ENCODE data around the gene SH2D1B.

The SH2D1B gene

GRCh38 chr1:162397943-162398560 lies 13.9 kb downstream of the SH2D1B start:
- FAIRE-seq: no peak

- FAIRE-seq: no peak
Measured at GRCh38 chr1:162397039-162397448, 14.9 kb downstream of the SH2D1B start.

GRCh38 chr1:162396201-162396906 lies 15.6 kb downstream of the SH2D1B start:
- FAIRE-seq: no peak

- no peak for FAIRE-seq
Measured at GRCh38 chr1:162391790-162392563, 20.0 kb downstream of the SH2D1B start.

GRCh38 chr1:162390396-162391185 lies 21.3 kb downstream of the SH2D1B start:
- FAIRE-seq: no peak

GRCh38 chr1:162389971-162390370 lies 22.0 kb downstream of the SH2D1B start:
- no peak for FAIRE-seq

DNA sequence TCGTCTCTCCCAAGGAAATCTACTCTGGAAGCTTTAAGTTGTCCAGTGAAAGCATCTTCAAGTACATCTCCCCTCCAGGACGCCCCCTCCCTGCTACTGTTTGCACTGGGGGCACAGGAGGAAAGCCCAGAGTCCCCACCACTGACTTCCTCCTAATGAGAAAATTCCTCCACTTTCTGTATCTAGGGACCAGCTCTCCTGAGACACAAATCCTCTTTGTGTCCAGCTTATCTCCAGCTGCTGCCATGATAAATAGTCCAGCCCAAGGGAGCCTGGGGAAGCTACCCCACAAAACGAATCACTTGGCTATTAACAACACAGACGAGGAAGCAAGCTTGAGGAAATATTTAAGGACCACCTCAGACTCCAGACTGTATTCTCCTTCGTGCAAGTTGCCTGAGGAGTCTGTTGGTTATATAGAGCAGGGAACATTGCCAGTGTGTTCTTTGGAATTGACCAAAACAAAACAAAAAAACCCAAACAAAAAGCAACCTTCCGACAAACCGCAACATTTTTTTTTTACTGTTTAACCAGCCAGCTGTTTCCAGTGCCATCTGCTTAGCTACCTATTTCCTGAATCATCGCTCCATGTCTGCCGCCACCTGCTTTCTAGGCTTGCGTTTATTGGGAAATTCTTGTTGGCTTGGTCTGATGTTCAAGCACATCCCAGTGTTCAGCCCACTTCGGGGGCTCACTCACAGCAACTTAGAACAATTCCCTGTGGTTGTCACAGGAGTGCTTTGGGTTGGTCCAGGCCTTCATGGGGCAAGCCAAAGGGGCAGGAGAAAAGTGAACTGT lies 22.7 kb downstream of the SH2D1B start:
- no peak for FAIRE-seq

DNA sequence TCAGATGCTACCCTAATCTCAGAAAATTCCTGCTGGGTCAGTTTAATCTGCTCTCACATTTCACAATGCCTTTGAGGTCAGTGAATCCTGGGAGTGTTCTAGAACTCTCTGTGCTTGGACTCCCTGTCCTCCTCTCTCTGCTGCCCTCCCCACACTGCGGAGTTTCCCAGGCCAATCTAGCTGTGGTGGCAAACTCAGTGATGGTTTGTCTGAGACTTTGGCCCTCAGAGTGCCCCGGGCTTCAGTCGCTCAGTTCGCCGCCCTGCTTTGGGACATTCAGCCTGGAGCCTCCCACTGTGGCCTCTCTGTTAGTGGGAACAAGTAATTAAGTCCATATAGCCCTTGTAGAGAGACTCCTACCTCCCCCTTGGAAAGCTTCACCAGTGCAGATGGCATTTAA lies 23.3 kb downstream of the SH2D1B start:
- FAIRE-seq: no peak

DNA sequence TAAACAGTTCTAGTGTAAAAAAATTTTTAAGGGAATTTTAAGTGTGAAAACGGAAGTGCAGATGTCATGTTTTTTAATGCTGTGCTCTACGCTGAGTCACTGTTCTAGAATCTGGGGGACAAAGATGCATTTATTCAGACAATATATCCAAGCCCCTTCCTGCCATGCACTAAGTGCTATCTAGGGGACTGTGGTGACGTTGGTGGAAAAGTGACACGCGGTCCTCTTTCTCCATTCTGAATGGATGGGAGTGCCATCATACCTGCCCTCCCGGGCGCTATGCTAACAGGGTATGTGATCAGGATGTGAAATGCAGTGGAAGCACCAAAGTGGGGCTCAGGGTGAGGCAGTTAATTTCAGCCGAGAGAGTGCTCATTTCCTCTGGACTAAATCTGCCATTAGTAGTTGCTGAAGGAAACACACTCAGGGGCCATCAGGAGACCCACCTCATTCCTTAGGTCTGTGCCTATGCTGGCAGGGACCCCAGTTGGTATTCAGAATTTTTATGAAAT lies 23.8 kb downstream of the SH2D1B start:
- FAIRE-seq: no peak

GRCh38 chr1:162387226-162388082 lies 24.5 kb downstream of the SH2D1B start:
- FAIRE-seq: no peak

- FAIRE-seq: no peak
Measured at GRCh38 chr1:162386292-162387225, 25.4 kb downstream of the SH2D1B start.

DNA sequence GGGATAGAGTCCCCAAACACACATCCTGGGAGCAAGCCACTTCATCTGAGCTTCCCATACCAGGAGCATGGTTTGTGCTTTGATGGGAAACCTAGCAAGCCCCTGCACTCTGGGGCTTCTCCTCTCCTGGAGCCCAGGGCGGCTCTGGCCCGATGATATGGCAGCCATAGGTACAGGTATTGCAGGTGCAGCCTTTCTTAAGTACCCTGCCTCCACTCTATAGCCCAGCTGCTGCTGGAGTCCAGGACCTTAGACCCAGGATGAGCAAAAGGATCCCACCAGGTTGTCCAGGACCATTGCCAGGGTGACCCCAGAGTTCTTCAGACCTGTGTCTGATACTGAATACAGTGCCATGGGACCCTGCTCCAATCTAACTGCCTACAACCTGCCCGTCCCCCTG lies 26.2 kb downstream of the SH2D1B start:
- no peak for FAIRE-seq

DNA sequence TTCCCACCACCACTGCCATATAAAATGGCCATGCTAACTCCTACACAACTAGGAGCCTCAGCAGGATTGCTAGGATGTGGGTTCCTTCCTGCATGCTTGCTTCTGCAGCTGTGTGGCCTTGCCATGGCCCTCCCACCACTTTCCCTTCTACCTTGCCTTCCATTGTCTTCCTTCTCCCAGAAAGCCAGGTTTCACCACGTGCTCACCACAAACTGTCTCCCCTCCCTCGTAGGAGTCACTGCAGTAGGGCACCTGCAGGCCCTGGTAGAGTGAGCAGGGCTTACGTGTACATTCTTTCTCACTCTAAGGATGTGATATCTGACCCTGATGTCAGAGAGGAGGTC lies 26.7 kb downstream of the SH2D1B start:
- FAIRE-seq: no peak

DNA sequence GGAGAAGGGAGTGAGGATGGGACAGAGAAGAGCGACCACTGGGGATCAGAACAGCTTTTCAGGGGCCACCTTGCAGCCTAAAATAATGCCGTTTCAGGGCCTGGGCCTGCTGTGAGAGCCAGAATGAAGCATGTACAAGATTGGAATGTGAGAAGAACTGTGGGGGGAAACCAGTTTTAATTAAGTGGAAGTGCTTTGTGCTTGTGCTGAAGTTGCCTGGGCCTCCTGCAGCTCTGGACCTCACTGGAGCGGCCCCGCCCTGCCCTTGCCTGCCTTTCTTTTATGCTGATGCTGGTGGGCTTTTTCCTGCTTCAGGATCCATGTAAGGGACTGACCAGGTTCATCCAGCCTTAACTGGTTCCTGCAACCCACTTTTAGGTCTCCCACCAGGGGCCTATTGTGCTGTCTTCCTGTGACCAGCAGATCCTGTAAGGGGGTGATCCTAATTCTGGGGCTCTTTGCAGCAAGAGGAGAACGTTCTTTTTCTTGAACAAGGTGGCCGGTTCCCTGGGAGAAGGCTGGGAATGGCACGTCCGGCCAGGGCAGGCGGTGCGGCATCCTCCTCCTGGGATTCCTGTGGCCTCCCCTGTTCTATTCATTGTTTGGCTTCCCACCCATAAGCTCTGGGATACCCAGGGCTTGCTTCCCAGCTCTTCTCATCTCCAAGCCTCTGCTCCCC lies 27.2 kb downstream of the SH2D1B start:
- FAIRE-seq: no peak

DNA sequence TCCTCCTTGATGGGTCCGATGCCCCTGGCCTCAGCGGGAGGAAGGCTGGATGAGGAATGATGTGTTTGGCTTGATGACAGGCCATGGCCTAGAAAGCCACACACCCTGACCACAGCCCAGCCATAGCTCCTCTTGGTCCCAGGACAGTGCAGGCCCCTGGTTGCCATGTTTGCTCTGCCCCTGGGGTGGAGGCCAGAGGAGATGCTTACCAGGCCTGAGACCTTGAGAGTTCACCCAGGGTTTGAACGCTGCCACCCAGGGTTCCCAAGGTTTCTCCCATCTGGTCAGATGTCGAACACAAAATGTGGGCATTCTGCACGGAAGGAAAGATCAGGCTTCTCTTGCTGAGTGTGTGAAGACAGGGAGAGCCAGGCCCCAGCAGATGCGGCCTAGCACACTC lies 27.8 kb downstream of the SH2D1B start:
- FAIRE-seq: no peak

- no peak for FAIRE-seq
Measured at GRCh38 chr1:162383516-162383915, 28.4 kb downstream of the SH2D1B start.

- FAIRE-seq: no peak
Measured at GRCh38 chr1:162383091-162383490, 28.8 kb downstream of the SH2D1B start.

- no peak for FAIRE-seq
Measured at GRCh38 chr1:162381941-162382750, 29.8 kb downstream of the SH2D1B start.
